AG09319 (cell line): ENCODE data around the gene PLCL2.

ENCODE experiments used
- DNase-seq: peaks from one replicate; pipeline ENCODE4 v3.0.0-alpha.2; 2010; ENCODE audit warnings: low read depth; ENCODE audit errors: extremely low read depth
- TF ChIP-seq, protein P1 (sequence below): IDR thresholded peaks from 2 replicates; pipeline ENCODE4 v1.5.1; 2011; ENCODE audit warnings: low read depth, mild to moderate bottlenecking, inconsistent platforms, low read length, moderate library complexity

Gene PLCL2

DNA sequence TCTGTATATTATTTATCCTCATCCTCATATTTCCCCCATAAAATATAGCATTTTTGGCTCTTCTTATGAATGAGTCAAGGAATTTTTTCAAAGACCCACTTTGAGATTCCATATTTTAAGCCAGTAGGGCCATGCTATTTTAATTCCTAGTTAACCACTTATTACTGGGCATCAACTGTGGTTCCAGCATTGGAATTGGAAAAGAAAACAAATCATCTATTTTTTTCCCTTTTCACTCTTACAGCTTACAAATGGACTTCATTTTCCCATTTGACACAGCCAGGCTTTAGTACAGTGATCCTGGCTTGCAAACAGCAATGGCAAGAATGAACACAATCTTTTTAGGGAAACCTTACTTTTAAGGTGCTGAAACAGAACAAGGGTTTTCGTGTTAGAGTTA, 19.4 kb upstream of the PLCL2 start:
- no peak for DNase-seq
- TF ChIP-seq, protein P1, sequence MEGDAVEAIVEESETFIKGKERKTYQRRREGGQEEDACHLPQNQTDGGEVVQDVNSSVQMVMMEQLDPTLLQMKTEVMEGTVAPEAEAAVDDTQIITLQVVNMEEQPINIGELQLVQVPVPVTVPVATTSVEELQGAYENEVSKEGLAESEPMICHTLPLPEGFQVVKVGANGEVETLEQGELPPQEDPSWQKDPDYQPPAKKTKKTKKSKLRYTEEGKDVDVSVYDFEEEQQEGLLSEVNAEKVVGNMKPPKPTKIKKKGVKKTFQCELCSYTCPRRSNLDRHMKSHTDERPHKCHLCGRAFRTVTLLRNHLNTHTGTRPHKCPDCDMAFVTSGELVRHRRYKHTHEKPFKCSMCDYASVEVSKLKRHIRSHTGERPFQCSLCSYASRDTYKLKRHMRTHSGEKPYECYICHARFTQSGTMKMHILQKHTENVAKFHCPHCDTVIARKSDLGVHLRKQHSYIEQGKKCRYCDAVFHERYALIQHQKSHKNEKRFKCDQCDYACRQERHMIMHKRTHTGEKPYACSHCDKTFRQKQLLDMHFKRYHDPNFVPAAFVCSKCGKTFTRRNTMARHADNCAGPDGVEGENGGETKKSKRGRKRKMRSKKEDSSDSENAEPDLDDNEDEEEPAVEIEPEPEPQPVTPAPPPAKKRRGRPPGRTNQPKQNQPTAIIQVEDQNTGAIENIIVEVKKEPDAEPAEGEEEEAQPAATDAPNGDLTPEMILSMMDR = no peak

DNA sequence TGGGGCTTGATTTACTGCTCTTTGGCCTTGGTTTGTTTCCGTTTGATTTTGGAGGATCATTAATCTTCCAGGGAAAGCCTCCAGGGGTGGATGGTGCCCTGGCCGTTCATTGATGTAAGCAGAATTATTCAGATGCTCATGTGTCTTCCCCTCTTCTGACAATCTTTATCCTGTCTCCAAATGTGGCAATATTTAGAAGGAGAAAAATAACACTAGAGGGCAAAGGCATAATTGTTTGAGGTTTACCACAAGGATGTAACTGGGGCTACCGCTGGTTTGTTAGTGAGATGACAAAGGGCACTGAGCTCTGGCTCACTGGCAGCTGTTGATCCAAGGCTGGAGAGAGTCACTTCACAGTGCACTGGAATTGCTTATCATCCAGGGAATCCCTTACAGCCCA, 18.2 kb upstream of the PLCL2 start:
- DNase-seq = no peak

DNA sequence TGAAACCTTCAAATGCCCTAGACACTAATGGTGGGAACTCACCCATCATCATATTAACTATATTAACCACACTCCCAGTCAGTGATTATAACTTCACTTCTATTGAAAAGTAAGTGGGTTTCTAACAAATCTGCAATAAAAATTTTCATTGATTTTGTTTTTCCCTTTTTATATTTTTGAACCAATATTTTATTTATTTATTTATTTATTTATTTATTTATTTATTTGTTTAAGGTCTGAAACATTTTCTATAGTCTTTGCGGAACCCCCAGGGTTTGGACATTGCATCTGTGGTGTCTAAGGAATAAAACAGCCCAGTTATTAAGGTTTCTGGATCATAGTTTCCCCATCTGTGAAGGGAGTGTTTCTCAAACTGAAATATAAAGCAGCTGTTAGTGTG, 16.2 kb upstream of the PLCL2 start:
- TF ChIP-seq, protein P1 = no peak

More for the DNA sequence above, 18.2 kb upstream of the PLCL2 start:
- TF ChIP-seq, protein P1 = no peak

DNA sequence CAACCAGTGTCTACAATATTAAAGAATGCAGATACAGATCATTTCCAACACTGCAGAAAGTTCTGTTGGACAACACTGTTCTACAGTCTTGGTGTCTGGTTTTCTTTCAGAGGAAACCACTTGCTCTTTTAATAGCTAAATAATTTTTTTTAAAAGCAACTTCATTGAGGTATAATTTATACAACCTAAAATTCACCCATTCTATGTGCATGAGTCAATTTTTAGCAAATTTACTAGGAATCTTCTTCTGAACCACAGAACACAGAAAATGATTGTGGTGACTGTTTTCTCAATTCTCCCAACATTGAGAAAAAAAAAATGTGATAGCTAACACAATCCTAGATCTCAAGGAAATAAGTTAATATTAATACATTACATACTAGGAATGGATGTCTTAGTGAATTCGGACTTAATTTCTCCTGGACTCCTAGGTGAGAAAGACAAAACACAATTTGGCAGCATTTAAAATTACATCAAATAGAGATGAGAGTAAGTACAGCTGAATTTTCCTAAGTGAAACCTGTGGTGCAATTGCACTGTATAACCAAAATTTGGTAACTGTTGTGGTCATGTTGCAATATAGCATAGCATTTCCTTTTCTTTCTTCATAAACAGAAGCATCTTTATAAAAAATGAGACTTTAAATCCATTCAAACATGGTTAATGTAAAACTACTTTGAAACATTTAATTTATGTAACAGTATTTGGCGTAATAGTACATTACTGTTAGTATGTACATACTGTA, 15.3 kb upstream of the PLCL2 start:
- TF ChIP-seq, protein P1 = no peak
- DNase-seq = no peak

More for the DNA sequence above, 16.2 kb upstream of the PLCL2 start:
- no peak for DNase-seq

DNA sequence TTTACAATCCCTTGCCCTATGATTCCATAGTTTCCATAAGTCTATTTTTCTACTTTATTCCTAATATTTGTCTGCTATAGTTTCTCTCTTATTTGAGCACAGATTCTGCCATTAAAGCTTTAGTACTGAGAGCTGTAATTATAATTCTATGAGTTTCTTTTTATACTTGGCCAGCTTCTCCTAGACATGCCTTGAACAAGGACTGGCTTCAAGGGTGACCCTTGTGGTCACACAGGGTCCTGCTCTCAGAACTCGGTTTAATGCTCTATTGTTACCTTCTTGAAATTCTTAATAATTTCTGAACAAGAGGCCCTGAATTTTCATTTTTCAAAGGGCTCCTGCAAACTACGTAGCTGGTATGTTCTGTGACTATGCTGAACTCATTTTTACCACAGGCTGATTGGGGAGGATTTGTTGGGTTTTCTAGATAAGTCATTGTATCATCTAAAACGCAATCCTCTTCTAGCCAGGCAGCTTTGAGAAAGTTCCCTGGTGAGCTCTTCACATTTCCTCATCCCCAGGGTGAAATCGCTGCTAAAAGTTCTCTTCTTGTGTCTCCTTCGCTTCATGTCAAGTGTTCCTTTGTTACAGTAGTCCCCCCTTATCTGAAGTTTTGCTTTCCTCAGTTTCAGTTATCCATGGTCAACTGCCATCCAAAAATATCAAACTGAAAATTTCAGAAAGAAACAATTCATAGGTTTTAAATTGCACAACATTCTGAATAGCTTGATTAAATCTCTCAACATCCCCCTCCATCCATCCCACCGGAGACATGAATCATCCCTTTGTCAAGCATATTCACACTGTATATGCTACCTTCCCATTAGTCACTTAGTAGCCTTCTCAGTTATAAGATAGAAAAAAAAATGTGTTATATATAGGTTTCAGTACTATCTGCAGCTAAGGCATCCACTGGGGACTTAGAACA, 12.6 kb upstream of the PLCL2 start:
- no peak for DNase-seq

DNA sequence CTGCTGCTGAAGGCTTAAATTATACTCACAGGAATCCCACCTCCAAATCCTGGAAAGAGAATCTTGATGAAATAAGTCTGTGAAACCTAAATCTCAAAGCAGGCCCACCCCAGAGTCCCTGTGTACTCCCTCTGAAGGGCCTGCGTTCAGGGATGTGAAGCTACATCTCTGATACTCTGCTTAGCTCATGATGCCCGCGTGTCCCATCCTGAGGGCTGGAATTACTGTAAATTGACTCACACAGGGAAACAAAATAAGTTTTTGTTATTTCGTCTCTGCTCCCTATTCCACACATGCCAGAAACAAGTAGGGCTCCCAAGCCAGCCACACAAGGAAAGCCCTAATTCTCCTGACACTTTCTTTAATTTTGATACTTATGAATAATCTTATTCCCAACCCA, 10.9 kb upstream of the PLCL2 start:
- DNase-seq = no peak
- TF ChIP-seq, protein P1 = no peak

More for the DNA sequence above, 12.6 kb upstream of the PLCL2 start:
- TF ChIP-seq, protein P1 = no peak

DNA sequence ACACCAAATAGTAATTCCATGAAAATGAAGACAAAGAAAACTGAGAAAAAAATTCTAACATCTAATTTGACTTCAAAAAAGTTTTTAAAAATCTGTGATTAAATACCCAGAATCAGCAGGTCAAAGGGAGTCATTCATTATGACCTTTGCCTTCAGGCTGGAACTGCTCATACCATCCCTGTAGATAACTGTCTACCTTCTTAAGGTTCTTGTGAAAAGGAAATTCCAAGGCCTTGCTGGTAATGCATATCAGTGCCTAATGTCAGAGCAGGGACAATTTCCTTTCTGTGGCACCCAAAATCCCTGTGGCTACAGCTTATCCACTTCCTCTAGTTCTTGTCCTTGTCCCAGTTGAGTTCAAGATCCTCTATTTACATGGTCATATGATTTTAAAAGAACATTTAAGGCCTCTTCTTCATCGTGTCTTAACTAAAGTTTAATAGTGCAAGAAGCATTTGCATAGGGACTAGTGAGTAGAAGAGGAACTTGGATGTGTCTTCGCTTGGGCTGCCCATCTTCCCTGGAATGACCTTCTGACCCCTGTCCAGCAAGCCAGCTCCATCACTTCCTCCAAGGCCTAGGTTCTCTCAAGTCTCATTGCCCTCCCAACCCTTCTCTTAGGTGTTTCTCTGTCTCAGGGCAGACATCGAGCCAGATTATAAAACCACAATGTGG, 8.7 kb upstream of the PLCL2 start:
- TF ChIP-seq, protein P1 = no peak
- no peak for DNase-seq
